SK-N-SH treated with all-trans-retinoic acid at 6 μM for 48 hours (cell line): ENCODE data around the gene ZSWIM9.

Experiments
- ARNTL ChIP-seq: fragments of 450-650 bp; formaldehyde crosslinking; IDR thresholded peaks from 2 replicates; pipeline ENCODE4 v1.5.0; 2020; ENCODE audit warnings: low read depth, mild to moderate bottlenecking, moderate library complexity, borderline replicate concordance
- ISL1 ChIP-seq: fragments of 250-450 bp; sonication (Bioruptor Pico); IDR thresholded peaks from 2 replicates; pipeline ENCODE4 v2.1.2; 2022; ENCODE audit warnings: mild to moderate bottlenecking, moderate library complexity
- PPARA ChIP-seq: fragments of 250-450 bp; sonication (Bioruptor Pico); IDR thresholded peaks from 2 replicates; pipeline ENCODE4 v1.5.0; 2020; ENCODE audit warnings: mild to moderate bottlenecking, borderline replicate concordance

DNA sequence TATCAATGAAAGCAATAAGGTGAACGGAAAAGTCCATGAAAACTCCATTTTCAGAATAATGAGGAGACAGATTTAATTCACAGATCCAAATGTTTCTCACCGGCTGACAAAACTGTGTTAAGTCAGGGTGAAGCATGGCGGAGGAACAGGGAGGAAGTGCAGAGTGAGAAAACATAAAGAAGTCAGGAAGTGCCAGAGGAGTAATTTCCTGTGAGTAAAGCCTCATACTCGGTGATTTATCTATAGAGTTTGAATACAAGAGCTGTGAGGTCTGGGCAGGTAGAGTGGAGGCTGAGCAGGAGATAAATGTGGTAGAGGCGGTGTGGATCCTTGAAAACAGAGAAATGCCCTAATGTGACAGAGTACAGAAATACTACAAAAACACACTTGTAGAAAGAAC is 73.8 kb downstream of the ZSWIM9 start:
- no peak for TF ChIP-seq PPARA
- no peak for TF ChIP-seq ARNTL
- no peak for TF ChIP-seq ISL1
